DOHH2 (cell line): ENCODE results near the gene KLHDC8A.

Experiments used
- H3F3A ChIP-seq: fragments of 200-600 bp; sonication (generic), shearing (Covaris generic); 2 replicates; pipeline ENCODE4 v1.6.0; 2016; ENCODE audit warnings: antibody characterized with exemption, mild to moderate bottlenecking; ENCODE audit not compliant: control insufficient read depth, insufficient read depth
- H3K27ac ChIP-seq: fragments of 200-600 bp; sonication (generic); 2 replicates; pipeline ENCODE4 v1.5.1; 2014; ENCODE audit warnings: low read depth, mild to moderate bottlenecking, low read length, moderate library complexity
- H3K27me3 ChIP-seq: fragments of 200-600 bp; sonication (generic); 2 replicates; pipeline ENCODE4 v1.6.1; 2014; ENCODE audit warnings: mild to moderate bottlenecking, low read length, mixed read lengths; ENCODE audit not compliant: control insufficient read depth
- H3K36me3 ChIP-seq: fragments of 200-600 bp; sonication (generic); 2 replicates; pipeline ENCODE4 v1.6.1; 2014; ENCODE audit warnings: mild to moderate bottlenecking, low read length, moderate library complexity, mixed read lengths; ENCODE audit not compliant: control insufficient read depth
- H3K4me1 ChIP-seq: fragments of 200-600 bp; sonication (generic); 2 replicates; pipeline ENCODE4 v1.6.1; 2014; ENCODE audit warnings: mild to moderate bottlenecking, low read length, mixed read lengths; ENCODE audit not compliant: control insufficient read depth
- H3K4me2 ChIP-seq: fragments of 200-600 bp; sonication (generic); 2 replicates; pipeline ENCODE4 v1.6.0; 2014; ENCODE audit warnings: mild to moderate bottlenecking, low read length, moderate library complexity
- H3K4me3 ChIP-seq: fragments of 200-600 bp; sonication (generic); 2 replicates; pipeline ENCODE4 v1.5.1; 2014; ENCODE audit warnings: mild to moderate bottlenecking, low read length, mixed read lengths
- H3K79me2 ChIP-seq: fragments of 200-600 bp; sonication (generic); 2 replicates; pipeline ENCODE4 v1.6.1; 2014; ENCODE audit warnings: mild to moderate bottlenecking, low read length, mixed read lengths; ENCODE audit not compliant: control insufficient read depth
- H3K9me2 ChIP-seq: fragments of 200-600 bp; sonication (generic); replicated peaks from 2 replicates; pipeline ENCODE4 v1.6.1; 2014; ENCODE audit warnings: mild to moderate bottlenecking, low read length, mixed read lengths; ENCODE audit not compliant: control insufficient read depth
- H3K9me3 ChIP-seq: fragments of 200-600 bp; sonication (generic); 2 replicates; pipeline ENCODE4 v1.6.1; 2014; ENCODE audit warnings: antibody characterized with exemption, low read length, mixed read lengths; ENCODE audit not compliant: control insufficient read depth, insufficient read depth
- H4K20me1 ChIP-seq: fragments of 200-600 bp; sonication (generic); 2 replicates; pipeline ENCODE4 v1.6.0; 2014; ENCODE audit warnings: low read depth, mild to moderate bottlenecking, antibody characterized with exemption, low read length, moderate library complexity; ENCODE audit not compliant: control insufficient read depth, insufficient read depth
- CTCF ChIP-seq: fragments of 200-600 bp; sonication (generic); IDR thresholded peaks from one replicate; pipeline ENCODE4 v1.5.1; 2014; ENCODE audit warnings: antibody characterized with exemption, mild to moderate bottlenecking, low read depth, low read length; ENCODE audit not compliant: poor library complexity, severe bottlenecking
- EZH2phosphoT487 ChIP-seq: fragments of 200-600 bp; sonication (generic); IDR thresholded peaks from 2 replicates; pipeline ENCODE4 v1.6.1; 2017; ENCODE audit warnings: borderline replicate concordance, mild to moderate bottlenecking, antibody characterized with exemption, low read length, moderate library complexity, mixed read lengths

KLHDC8A gene

GRCh38 chr1:205345761-205346160 is 11.0 kb downstream of the KLHDC8A start:
- H3K79me2 ChIP-seq: no peaks in the 10 kb centered on the region
- no peaks in the 10 kb centered on the region for H3F3A ChIP-seq
- H3K27me3 ChIP-seq: peaks cover 32% of the 10 kb centered on the region
- H4K20me1 ChIP-seq: no peaks in the 10 kb centered on the region
- no peak overlapping the region for H3K4me2 ChIP-seq
- no peaks in the 10 kb centered on the region for H3K36me3 ChIP-seq
- no peak overlapping the region for H3K27ac ChIP-seq
- H3K4me1 ChIP-seq: peaks cover 14% of the 10 kb centered on the region
- TF ChIP-seq EZH2phosphoT487 (no peak), CTCF (no peak)
- H3K4me3 ChIP-seq: no peak overlapping the region
- H3K9me3 ChIP-seq: no peaks in the 10 kb centered on the region
- no peaks in the 10 kb centered on the region for H3K9me2 ChIP-seq

- Histone ChIP-seq H3K27ac (no peak overlapping the region), H3K4me2 (no peak overlapping the region), H3K4me1 (peaks cover 11% of the 10 kb centered on the region), H3K9me3 (no peaks in the 10 kb centered on the region), H4K20me1 (no peaks in the 10 kb centered on the region), H3K4me3 (no peak overlapping the region), H3K9me2 (no peaks in the 10 kb centered on the region), H3F3A (no peaks in the 10 kb centered on the region), H3K79me2 (no peaks in the 10 kb centered on the region), H3K27me3 (peaks cover 36% of the 10 kb centered on the region), H3K36me3 (no peaks in the 10 kb centered on the region)
- TF ChIP-seq CTCF: no peak
- no peak for TF ChIP-seq EZH2phosphoT487
Observed at GRCh38 chr1:205344066-205344928, 12.4 kb downstream of the KLHDC8A start.

- Histone ChIP-seq H3K4me1 (peaks cover 5% of the 10 kb centered on the region), H3K9me2 (no peaks in the 10 kb centered on the region), H3K9me3 (no peaks in the 10 kb centered on the region), H3K4me3 (no peak overlapping the region), H4K20me1 (no peaks in the 10 kb centered on the region), H3F3A (no peaks in the 10 kb centered on the region), H3K4me2 (no peak overlapping the region), H3K36me3 (no peaks in the 10 kb centered on the region), H3K79me2 (no peaks in the 10 kb centered on the region), H3K27me3 (peaks cover 37% of the 10 kb centered on the region), H3K27ac (no peak overlapping the region)
- TF ChIP-seq CTCF (peak; percentile 15), EZH2phosphoT487 (no peak)
Observed at GRCh38 chr1:205343431-205344065, 13.2 kb downstream of the KLHDC8A start.
